Fibroblast of skin of scalp (primary cell): Measurements from ENCODE around the gene UBE2A.

Experiments
- DNase-seq: peaks from one replicate; pipeline ENCODE4 v3.0.0-alpha.2; 2013

The UBE2A gene

GRCh38 chrX:119607018-119607389 lies 32.6 kb downstream of the UBE2A start:
- DNase-seq: no peak

DNA sequence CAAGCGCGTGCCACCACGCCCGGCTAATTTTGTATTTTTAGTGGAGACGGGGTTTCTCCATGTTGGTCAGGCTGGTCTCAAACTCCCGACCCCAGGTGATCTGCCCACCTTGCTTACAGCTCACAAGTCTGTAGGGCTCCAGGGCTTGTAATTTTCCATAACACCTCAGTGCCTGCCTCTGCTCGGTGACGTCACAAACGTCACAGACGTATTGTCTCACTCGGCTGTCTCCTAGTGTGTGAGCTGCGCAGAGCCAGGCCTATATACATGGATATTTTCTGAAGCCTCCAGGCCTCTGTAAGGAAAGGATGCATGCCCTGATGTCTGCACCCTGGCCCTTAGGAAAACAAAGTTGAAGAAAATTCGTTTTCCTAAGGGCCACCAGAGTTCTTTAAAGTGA lies 40.4 kb downstream of the UBE2A start:
- no peak for DNase-seq

- DNase-seq: no peak
These were observed 43.3 kb downstream of the UBE2A start for GRCh38 chrX:119617517-119618164.

DNA sequence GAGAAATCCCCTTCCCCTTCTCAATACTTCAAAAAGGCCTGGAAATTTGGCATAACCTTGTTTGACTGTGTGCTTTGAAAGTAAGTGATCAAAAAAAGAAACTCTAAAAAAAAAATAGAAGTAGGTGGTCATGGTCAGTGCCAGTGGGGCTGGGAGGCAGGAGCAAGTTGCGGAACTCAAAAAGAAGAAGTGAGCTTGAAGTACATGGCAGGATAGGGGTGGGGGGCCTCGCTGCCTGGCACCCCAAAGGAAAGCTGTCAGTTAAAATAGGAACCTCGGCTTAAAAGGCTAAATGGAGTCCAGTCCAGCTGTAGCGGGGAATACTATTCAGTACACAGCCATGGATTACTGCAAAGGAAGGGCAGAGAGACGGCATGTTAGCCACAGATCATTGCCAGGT lies 44.1 kb downstream of the UBE2A start:
- DNase-seq: no peak

- DNase-seq: peak; percentile 64
These were observed 48.2 kb downstream of the UBE2A start for GRCh38 chrX:119622356-119623232.

DNA sequence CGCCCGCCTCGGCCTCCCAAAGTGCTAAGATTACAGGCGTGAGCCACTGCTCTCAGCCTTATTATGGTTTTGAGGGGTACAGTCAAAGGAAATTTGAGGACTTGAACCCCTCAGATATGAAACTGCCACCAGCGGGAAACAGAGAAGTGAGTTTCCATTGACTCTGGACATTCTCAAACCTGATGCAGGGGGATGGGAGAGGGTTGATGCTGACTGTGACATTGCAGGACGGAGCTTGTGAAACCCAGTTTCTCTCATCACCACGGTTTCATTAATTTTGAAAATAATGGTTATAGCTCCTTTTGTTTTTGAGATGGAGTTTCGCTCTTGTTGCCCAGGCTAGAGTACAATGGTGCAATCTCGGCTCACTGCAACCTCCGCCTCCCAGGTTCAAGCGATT lies 50.1 kb downstream of the UBE2A start:
- no peak for DNase-seq

- no peak for DNase-seq
These were observed 50.7 kb downstream of the UBE2A start for GRCh38 chrX:119624951-119625668.

DNA sequence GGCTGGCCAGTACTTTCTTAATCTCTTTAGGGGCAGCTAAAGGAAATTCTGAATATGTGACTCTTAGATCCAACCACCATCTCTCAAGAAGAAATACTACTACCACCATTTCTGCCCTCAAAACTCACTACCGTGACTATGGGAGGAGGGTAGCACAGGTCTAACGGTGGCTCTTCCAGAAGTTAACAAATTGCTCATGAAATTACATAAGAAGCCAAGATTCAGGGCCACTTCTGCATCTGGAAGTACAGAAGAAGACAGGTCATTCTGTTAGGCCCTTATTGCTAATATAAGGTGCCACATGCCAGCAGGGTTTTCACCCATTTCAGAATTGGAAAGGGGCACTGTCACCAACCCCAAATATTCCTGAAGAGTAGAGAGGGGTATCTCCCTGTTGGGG lies 51.5 kb downstream of the UBE2A start:
- no peak for DNase-seq
